Stimulated activated CD4-positive, alpha-beta T cell treated with anti-CD3 and anti-CD28 coated beads, Interleukin-1b, Interleukin-23, amount 100 ng/mL, for 24 hours (primary cell): Measurements from ENCODE around the gene CMSS1.

Experiments used
- DNase-seq, 4 experiments: peaks; one replicate each; pipeline ENCODE4 v3.0.0-alpha.2; 2020; ENCODE audit warnings: low read depth in 4 of 4, low spot score in 1 of 4

The CMSS1 gene

DNA sequence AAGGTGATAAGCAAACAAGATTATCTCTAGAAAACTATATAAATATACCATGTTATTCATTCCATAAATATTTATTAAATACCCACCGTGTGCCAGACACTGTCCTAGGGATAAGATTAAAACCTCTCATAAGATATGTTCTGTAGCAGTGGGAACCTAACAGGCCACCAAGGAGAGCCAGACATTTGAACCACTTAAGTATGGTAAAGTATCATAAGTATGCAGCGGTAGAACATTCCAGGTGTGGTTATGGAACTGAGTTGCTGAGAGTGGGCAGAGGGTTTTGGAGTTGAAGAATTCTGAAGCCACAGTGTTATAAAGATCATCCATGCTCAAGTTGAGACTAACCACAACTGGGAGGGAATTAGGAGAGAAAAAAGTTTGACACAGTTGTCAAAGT is 282.0 kb downstream of the CMSS1 start:
- DNase-seq, result no peak

DNA sequence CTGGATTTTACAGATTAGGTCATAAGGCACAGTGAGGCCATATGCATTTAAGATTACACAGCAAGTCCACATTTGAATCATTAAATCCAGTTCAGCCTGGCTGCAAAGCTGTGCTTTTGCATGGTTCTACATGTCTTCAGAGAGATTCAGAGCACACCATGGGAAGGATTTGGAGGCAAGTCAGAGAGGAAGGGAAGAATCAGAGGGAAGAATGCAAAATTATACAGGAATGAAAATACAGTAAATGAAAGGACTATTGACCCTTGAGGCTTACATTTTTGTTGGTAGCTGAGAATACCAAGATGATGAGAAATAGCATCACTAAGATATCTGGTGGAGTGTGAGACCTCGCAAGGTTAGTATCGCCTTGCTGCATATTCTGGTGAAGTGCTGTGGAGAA is 282.8 kb downstream of the CMSS1 start:
- DNase-seq, result no peak

DNA sequence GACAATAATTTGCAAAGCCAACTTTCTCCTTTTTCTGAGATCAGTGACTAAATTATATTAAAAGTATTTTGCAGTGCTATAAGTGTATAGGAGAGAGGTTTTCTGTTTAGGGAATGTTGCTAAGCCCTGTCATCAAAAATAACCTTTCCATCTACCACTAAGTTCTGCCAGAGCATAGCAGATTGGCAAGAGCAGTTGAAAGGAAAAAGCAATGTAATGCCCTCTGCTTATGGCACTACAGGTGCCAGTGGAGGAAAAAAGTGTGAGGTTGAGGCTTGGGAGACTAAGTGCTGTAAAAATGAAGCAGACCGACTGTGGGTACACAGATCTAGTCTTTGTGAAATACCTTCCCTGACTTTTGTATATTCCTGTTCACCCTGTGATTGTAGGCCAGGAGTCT is 285.1 kb downstream of the CMSS1 start:
- no peak for DNase-seq

DNA sequence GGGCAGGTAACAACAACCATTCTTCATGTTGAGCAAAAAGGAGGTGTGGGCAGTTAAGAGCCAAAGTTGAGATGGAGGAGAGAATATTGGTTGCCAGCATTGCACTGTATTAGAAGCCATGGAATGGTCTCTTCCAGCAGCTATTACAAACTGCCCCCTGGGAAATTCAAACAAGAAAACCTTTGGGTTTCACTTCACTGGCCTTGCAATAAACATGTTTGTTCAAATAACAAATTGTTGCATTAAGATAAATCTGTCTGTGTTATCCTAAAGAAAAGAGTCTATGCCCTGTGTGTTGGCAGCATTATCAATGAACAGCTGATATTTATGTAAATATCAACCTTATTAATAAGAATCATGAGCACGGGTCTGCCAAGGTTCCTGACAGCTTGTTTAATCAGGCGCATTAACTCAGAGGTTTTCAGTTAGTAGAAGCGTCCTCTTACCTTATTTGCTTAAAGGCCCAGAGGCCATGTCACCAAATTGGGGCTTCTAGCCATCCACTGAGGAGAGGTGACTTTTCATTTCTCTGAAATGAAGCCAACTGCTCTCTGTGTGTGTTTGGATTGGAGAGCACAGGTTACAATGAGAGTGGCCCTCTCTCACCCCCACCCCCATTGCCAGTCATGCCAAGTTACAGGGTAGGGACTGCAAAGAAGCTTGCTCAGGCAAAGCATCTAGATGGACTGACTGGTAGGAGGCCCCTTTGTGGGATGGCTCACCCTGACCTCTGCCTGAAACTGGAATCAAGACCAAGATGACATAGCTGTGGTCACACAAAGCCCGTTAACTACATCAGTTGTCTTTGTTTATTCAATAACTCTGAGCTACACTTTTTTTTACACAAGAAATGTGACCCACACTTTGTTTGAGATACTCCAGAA is 286.1 kb downstream of the CMSS1 start:
- DNase-seq, result no peak

DNA sequence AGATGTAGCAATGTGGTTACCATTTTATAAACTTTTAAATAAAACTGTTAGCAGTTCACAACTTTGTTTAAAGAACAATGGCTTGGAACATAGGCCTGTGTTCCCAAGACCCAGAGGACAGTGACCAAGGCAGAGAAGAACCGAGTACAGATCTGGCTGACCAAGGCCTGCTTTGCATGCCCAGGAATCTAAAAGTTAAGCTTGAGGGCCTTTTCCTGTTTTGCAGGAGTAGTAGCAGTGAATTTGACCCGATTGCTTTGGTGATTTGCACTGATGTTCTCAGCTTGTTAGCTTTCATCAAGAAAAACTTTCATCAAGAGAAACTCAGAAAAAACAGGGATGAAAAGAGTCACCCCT is 286.8 kb downstream of the CMSS1 start:
- no peak for DNase-seq

DNA sequence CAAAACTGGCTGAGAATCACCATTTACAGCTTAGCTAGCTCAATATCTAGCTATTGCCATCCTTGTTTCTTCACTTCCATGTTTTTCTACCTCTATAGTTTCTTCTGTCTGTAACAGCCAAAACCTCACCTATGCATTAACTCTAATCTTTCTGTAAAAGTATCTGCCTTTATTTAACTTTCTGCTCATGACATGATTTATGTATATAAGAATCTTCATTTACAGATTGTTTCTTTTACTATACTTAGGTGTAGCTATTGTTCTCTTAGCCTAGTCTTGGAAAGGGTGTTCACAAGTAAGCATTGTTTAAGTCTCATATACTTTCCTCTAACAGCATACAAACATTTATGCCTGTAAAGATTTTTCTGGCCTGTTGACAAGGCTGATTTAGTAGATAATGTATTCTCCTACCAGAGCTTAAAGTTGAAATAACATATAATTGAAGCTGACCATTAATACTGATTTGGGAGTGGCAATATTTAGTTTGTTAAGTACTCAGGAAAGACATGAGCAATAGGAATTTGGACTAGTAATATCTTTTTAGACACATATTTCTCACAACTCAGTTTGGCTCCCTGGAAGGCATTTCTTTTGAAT is 287.3 kb downstream of the CMSS1 start:
- DNase-seq, result no peak

DNA sequence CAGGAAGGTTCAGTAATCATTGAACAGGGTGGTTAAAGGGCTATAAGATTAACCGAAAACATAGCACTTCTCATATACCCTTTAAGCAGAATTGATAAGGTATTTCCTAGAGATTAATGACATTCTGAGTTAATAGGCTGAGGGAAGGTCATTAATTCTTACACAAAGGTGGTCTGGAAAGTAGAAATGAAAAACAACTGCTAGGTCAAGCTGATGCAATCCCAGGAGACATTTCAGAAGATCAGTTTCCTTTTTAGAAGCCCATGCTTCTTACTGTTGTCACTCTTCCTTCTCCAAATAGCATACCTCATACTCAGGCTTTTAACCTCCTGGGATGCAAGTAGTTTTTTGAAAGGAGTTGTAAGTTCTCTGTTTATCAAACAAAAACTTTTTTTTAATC is 287.8 kb downstream of the CMSS1 start:
- DNase-seq, result no peak

DNA sequence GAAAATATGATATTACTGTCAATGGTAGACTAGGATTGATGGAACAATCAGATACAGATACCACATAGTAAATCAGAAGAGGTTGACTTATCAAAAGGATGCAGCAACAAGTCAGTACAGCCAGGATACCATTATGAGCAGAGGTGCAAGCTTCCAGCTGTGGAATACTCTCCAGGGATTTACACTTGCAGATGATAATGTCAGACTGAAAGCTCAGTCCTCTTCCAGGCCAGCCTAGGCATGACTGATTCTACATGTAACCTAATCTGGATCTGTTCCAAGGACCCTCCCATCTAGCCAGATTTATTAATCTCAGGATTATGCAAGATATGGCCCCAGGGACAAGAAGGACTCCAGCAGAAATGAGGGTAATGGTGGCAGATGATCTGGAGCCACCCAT is 288.4 kb downstream of the CMSS1 start:
- DNase-seq, result no peak

DNA sequence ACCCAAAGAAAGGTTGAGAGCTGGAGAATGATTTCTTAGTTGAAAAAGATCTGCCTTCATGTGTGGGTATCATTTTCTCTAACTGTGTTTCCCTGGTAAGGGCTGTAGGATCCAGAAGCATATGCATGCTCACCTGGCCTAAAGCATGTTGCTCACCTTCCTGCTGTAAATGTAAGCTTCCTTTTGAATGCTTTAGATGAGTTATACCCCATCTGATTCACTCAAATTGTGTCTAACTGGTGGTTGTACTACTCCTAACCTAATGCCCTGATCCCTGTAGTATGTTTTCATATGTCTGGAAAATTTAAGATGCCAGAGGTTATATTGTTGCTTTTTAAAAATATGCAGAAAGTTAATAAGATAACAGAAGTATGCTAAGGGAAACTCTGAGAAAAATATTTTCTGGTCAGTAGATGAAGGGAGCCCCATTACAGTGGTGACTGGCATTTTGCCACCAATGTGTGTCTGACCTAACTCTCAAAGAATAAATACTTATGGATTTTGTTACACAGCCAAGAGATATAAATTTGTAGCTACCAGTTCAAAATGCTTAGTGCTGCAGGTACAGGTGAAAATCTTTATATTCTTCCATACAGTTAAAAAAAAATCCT is 289.0 kb downstream of the CMSS1 start:
- no peak for DNase-seq

DNA sequence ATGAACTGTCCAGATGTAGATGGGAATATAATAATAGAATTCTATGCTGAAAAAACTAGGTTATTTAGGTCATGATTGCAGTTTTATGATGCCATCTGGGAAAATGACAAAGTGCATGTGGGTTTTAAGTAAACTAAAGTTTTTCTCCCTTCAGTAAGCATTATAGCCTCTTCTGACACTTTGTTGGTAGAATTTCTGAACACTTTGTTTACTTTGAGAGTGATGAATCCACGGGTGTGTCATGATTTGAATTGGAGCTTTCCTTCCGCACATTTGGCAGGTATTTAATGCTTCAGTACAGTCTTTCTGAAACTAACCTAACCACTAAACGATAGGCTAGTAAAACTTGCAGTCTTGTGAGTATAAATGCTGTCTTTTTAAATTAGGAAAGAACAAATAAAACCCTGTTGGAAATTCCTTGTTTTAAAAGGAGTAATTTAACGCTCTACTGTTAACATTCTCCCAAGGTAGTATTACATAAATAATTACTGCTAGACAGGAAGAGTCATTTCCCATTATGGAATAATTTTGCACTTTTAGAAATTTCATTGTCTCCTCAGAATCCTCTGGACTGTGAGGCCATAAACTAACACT is 289.7 kb downstream of the CMSS1 start:
- DNase-seq, result no peak

DNA sequence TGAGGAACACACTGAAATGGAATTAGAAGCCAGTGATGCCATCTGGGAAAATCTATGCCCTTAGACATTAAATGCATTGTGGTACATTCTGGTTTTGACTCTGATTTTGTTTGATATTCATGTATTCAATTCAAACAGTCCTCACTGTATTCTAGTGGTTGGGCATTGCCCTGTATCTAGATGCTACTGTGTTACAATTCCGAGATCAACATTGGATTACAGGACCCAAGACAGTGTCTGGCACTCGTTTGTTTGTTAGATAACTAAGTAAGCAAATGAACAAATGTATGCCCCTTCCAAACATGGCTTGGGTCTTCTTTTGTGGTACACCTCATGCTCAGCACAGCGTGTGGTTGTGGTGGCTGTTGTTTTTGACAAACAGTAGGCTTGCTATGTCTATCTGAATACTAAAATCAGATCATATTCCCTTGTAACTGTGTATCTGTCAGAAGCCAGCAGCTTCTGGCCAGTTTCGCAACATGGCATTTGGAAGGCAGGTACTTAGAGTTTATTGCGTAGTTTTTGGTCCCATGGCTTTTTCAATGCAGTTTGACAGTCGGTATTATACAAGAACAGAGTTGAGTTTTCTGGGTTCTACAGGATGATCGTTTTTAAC is 290.9 kb downstream of the CMSS1 start:
- DNase-seq, result no peak

DNA sequence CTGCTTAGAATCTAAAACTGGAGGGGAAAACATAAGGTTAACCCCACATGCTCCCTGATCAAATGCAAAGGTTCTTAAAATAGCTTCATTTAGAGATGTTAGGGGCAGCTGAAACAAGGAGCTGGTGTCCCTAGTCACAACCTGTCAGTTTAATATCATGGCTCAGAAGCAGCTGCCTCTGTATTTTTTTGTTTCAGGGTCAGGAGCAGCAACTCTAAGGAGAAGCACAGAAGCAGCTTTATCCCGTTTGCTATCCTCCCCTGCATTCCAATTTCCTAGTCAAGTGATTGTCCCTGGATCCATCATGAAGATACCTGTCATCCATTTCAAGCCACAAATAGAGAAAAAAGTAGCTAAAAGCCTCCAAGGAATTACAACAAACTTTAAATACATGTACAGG is 292.5 kb downstream of the CMSS1 start:
- DNase-seq, result no peak

DNA sequence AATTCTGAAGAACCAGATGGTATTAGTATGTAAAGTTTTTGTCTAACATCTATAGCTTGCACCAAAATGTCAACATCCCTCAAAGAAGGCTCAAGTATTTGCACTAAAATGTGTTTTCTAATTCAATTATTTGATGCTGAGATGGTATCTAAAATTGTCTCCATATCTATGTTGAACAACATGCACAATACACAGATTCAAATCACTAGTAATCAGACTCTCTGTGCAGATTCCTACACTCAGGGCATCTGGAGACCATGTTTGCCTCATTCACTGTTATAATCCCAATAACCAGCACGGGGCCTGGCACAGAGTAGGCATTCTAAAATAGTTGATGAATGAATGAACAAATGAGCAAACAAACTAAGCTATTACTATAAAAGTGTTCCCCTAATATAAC is 294.1 kb downstream of the CMSS1 start:
- no peak for DNase-seq

DNA sequence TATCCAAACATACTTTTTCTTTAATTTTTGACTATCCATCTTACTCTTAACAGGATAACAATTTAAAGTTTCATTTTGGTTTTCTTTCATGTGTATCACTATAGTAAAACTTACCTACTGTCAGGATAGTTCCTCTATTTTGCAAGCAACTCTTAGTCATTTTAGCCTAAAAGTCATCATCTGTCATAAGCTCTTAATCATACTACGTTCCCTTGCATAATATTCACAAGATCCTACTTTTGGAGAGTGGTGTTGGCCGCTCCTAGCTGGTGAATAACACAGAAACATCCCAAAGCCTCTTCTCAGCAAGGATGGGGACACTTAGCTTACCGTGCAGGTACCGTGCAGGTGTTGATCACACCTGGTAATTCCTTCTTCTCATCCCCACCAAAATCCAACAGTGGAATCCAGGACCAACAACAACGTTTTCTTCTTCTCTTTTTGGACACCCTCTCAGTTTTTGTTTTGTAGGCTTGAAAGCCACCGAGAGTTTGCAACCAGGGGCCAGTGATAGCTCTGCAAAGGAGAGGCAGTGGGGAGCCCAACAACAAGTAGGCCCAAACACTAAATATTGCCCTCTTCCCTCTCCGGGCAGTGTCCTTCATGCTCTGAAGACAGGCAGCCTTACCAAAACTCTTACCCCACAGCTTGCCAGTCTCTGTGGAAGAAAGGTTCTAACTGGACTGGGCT is 296.2 kb downstream of the CMSS1 start:
- DNase-seq, result no peak

DNA sequence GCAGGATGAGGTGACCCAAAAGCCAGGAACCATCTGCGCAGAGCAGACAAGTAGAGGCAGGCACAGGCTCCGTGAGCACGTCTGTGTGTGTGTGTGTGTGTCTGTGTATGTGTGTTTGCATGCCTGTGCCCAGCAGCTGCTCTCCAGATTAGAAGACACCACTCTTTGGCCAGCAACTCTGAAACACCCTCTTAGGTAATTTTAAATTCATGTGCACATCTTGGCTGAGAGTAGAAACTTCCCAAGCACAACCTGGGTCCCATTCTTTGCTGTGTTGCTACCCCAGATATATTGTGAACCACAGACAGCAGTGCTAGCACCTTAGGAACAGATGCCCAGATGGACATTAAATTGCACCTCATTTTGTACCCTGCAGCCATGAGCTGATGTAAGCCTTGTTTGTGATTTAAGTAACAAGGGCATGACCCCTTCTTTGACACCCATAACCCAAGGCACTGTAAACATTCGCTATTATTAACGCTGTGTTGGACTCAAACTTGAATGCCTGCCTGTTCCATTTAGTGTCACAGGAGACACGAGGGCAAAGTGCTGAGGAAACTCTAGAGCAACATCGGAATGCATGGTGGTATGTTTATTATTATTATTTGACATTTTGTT is 296.9 kb downstream of the CMSS1 start, which contains the start of gene FILIP1L:
FILIP1L (minus strand) TSS at position 89 of the 618 bp plus-strand sequence.
- DNase-seq, result no peak

DNA sequence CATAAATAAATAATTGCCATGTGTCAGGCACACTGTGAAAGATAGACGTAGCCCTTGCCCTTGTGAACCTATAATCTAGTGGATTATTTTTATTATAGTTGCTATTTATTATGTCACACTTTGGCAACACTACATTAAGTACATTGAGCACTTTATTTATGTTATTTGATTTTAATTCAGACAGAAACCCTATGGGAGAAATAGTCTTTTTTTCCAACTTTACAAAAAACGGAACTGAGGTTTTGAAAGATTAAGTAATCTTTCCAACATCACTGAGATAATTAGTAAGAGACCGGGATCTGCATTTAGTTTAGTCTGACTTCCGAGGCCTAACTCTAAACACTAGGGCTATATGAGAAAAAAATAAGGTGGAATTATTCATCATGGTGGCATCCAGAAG is 299.4 kb downstream of the CMSS1 start:
- no peak for DNase-seq

DNA sequence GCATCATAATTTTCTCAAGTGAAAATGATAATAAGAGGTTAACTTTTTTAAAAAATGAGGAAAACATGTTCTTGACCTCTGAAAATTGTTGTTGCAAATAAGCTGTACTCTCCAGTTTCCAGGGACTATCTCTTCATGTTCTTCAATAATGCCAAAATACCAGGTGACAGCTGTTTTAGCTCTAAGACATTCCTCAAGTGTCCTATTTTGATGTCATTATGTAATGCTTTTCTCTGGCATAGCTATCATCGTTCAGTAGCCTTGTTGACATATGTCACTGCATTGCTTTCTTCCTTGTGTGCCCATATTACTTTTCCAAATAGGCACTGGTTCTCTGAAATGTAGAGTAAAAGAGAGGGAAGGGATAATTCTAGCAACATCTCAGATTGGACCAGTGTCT is 302.4 kb downstream of the CMSS1 start:
- no peak for DNase-seq

DNA sequence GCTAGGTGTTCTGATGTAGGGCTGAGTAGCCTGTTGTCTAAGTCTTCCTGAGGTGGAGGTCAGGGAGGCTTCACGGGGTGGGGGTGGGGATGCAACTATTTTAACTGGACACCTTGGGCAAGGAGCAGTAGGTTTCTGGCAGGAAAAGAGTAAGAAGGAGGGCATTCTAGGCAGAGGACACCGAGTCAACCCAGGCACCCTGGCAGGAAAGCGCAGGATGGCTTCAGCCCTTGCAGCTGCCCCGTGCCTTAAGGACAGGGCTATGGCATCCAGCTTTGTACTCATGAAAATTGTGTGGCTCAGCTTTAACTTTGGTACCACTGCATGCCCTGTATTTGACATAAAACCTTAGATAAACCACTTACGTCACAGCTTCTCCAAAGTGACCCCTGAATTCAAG is 303.0 kb downstream of the CMSS1 start:
- no peak for DNase-seq

DNA sequence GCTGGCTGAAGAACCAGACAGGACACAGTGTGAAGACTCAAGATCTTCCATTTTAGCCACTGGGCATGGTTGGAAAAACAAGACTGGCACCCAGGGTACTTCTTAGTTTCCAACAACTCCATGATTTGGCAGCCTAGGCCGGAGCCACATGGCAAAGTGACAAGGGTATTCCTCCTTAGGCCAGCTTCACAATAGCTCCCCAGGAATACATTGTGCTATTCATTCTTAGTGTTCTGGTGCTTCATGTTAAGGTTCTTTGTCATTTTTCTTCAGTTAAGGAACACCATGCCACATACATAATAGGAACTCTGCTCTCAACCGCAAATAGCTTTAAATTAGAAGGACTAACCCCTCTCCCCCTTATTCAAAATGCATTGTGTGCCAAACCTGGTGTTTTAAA is 304.7 kb downstream of the CMSS1 start:
- DNase-seq, result no peak

DNA sequence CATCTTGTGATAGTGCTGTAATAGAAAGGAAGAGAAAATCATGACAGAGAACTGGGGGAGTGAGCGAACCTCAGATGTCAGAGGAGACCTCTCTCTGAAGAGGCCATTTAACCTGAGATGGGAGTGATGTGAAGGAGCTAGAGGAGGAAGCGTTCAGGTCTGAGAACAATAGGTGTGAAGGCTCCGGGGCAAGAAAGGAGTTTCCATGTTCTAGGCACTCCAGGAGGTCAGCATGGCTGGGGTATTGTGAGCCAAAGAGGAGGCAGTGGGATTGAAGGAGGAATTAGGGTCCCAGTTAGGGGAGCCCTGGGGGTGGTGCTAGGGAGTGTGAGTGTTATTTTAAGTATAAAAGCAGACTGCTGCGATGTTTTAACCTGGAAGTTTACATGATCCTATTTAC is 305.4 kb downstream of the CMSS1 start:
- DNase-seq, result no peak
